ENCODE results near the gene NFYC.

Gene NFYC

GRCh38 chr1:40818264-40818961 lies 126.9 kb downstream of the NFYC start:
- in situ Hi-C loops (cut with MboI; ENCODE audit: low sequenced_read_pairs) = no loop called here

- in situ Hi-C loops (cut with MboI; ENCODE audit: low sequenced_read_pairs) = no loop called here
Measured at GRCh38 chr1:40819101-40819500, 127.6 kb downstream of the NFYC start.

- in situ Hi-C loops (cut with MboI; ENCODE audit: low sequenced_read_pairs) = no loop called here
Measured at GRCh38 chr1:40820251-40820797, 128.8 kb downstream of the NFYC start.
